GM12865 (cell line): ENCODE data around the gene ERC2.

Source experiments
- DNase-seq: peaks from one replicate; pipeline ENCODE4 v3.0.0; 2010; ENCODE audit warnings: low read depth
- H3K4me3 ChIP-seq: 2 replicates; pipeline ENCODE4 v1.5.1; 2011; ENCODE audit warnings: mild to moderate bottlenecking, low read depth, low read length, control low read depth
- CTCF ChIP-seq: IDR thresholded peaks from 2 replicates; pipeline ENCODE4 v1.5.1; 2011; ENCODE audit warnings: low read length, control low read depth, low read depth, inconsistent platforms; ENCODE audit not compliant: insufficient read depth; ENCODE audit errors: missing control alignments

The ERC2 gene

GRCh38 chr3:55559500-55560423 lies 908.5 kb downstream of the ERC2 start:
- no peak for TF ChIP-seq CTCF
- DNase-seq = no peak
- no peak overlapping the region for H3K4me3 ChIP-seq

- no peak overlapping the region for H3K4me3 ChIP-seq
- no peak for TF ChIP-seq CTCF
- DNase-seq = no peak
These were observed 910.0 kb downstream of the ERC2 start for GRCh38 chr3:55558316-55558715.

GRCh38 chr3:55557549-55557948 lies 910.7 kb downstream of the ERC2 start:
- no peak overlapping the region for H3K4me3 ChIP-seq
- no peak for TF ChIP-seq CTCF
- DNase-seq = no peak

- no peak for DNase-seq
- no peak for TF ChIP-seq CTCF
- H3K4me3 ChIP-seq = no peak overlapping the region
These were observed 911.4 kb downstream of the ERC2 start for GRCh38 chr3:55556619-55557537.

GRCh38 chr3:55555873-55556618 lies 912.2 kb downstream of the ERC2 start:
- no peak overlapping the region for H3K4me3 ChIP-seq
- TF ChIP-seq CTCF = no peak
- no peak for DNase-seq

GRCh38 chr3:55554634-55555425 lies 913.4 kb downstream of the ERC2 start:
- DNase-seq = no peak
- no peak for TF ChIP-seq CTCF
- no peak overlapping the region for H3K4me3 ChIP-seq
